Measurements from ENCODE around the gene CTRB1.

DNA sequence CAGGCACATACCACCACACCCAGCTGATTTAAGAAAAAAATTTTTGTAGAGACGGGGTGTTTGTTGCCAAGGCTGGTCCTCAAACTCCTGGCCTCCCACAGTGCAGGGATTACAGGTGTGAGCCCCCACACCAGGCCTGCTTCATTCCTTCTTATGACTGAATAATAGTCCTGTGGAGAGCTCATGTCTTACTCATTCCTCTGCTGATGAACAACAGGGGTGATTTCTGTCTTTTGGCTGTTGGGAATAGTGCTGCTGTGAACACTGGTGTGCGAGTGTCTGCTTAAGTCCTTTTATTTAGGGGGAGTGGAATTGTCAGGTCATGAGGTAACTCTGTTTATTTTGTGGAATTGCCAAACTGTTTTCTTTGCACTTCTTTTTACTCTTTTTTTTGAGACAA lies 2.7 kb upstream of the CTRB1 start:
- TF ChIP-seq, protein P1, sequence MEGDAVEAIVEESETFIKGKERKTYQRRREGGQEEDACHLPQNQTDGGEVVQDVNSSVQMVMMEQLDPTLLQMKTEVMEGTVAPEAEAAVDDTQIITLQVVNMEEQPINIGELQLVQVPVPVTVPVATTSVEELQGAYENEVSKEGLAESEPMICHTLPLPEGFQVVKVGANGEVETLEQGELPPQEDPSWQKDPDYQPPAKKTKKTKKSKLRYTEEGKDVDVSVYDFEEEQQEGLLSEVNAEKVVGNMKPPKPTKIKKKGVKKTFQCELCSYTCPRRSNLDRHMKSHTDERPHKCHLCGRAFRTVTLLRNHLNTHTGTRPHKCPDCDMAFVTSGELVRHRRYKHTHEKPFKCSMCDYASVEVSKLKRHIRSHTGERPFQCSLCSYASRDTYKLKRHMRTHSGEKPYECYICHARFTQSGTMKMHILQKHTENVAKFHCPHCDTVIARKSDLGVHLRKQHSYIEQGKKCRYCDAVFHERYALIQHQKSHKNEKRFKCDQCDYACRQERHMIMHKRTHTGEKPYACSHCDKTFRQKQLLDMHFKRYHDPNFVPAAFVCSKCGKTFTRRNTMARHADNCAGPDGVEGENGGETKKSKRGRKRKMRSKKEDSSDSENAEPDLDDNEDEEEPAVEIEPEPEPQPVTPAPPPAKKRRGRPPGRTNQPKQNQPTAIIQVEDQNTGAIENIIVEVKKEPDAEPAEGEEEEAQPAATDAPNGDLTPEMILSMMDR (conservative IDR thresholded peaks at IDR 0.05 in 1 of 2, IDR thresholded peaks at IDR 0.05 in 1 of 2; ENCODE audit: extremely low read depth in 1 of 2, insufficient read depth in 1 of 2, low read depth in 1 of 2, low read length in 2 of 2), result no peak
- TF ChIP-seq EZH2 (IDR thresholded peaks at IDR 0.05; ENCODE audit: borderline replicate concordance, low read length), result no peak

Data from mammary epithelial cell (primary cell).